Liver (tissue), 3 donors: Measurements from ENCODE around the gene TAS2R1.

Source experiments
- CTCF ChIP-seq: fragments of 150-350 bp; IDR thresholded peaks from 2 replicates; pipeline ENCODE4 v1.5.1; 2017; ENCODE audit warnings: improper control_type of control experiment, low read depth, low read length; ENCODE audit not compliant: missing input control
- EGR1 ChIP-seq, 2 donors: IDR thresholded peaks; 2 replicates each; pipeline ENCODE4 v1.6.1; 2016 to 2018; ENCODE audit warnings: antibody characterized with exemption in 2 of 2, low read depth in 2 of 2
- GABPA ChIP-seq, 2 donors: IDR thresholded peaks in 1 of 2; conservative IDR thresholded peaks in 1 of 2; 2 replicates each; pipeline ENCODE4 v1.6.1; 2016; ENCODE audit warnings: antibody characterized with exemption in 2 of 2, mild to moderate bottlenecking in 1 of 2, moderate library complexity in 1 of 2
- MAX ChIP-seq: IDR thresholded peaks from 2 replicates; pipeline ENCODE4 v1.6.1; 2016; ENCODE audit warnings: antibody characterized with exemption
- RXRA ChIP-seq, 2 donors: IDR thresholded peaks; 2 replicates each; pipeline ENCODE4 v1.6.1; 2017 to 2018; ENCODE audit warnings: antibody characterized with exemption in 2 of 2, mild to moderate bottlenecking in 1 of 2
- SP1 ChIP-seq: IDR thresholded peaks from 2 replicates; pipeline ENCODE4 v1.6.1; 2018; ENCODE audit warnings: antibody characterized with exemption, mild to moderate bottlenecking
- TAF1 ChIP-seq: conservative IDR thresholded peaks from 2 replicates; pipeline ENCODE4 v1.6.1; 2016; ENCODE audit warnings: antibody characterized with exemption, mild to moderate bottlenecking
- YY1 ChIP-seq: IDR thresholded peaks from 2 replicates; pipeline ENCODE4 v1.6.1; 2016; ENCODE audit warnings: antibody characterized with exemption, mild to moderate bottlenecking
- donor health status: healthy.
- donor health status: healthy.

GRCh38 chr5:9667906-9668305 lies 37.8 kb upstream of the TAS2R1 start:
- TF ChIP-seq CTCF (no peak), MAX (no peak), SP1 (no peak), GABPA (IDR thresholded peaks at IDR 0.05 in 1 of 2, conservative IDR thresholded peaks at IDR 0.05 in 1 of 2) (no peak), EGR1 (IDR thresholded peaks at IDR 0.05; ENCODE audit: low read depth in 2 of 2) (no peak), RXRA (IDR thresholded peaks at IDR 0.05) (no peak), TAF1 (no peak), YY1 (no peak)
